NT2/D1 (cell line): ENCODE measurements around the gene TFF2.

ENCODE experiments used
- SUZ12 ChIP-seq: IDR thresholded peaks from 2 replicates; pipeline ENCODE4 v1.6.1; 2011; ENCODE audit not compliant: insufficient read length, insufficient read depth; ENCODE audit errors: extremely low read depth
- YY1 ChIP-seq: IDR thresholded peaks from 2 replicates; pipeline ENCODE4 v1.6.1; 2011; ENCODE audit not compliant: insufficient read length, insufficient read depth
- ZNF274 ChIP-seq: IDR thresholded peaks from 2 replicates; pipeline ENCODE4 v1.6.1; 2011; ENCODE audit warnings: mild to moderate bottlenecking, low read depth, low read length

DNA sequence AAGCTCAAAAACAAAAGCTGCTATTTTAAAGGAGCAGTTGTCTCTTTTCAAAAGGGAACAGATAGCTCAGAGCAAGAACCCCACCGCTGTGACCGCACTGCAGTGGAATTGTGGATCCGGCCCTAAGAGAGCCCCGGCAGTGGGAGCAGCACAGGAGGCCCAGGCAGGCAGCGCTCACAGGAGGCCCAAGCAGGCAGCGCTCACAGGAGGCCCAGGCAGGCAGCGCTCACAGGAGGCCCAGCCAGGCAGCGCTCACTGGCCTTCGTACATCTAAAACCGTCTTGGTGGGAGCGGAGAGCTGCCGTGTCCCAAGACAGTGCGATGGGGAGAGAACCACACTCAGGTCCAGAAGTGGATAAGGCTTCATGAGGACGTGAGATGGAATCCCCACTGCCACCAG lies 39.6 kb downstream of the TFF2 start:
- TF ChIP-seq YY1: no peak
- no peak for TF ChIP-seq ZNF274
- no peak for TF ChIP-seq SUZ12
